ENCODE data around the gene PIAS1. TPM values are rescaled to one million over a fixed set of nuclear protein-coding genes. Genes with fewer than 3 reads are reported as not detected.
"Not testable (repeated sequence)": the region's sequence is repeated elsewhere in the genome, so short reads cannot be mapped to it uniquely, and the experiment has no call there.

The PIAS1 gene
- total RNA-seq, 3 donors from 2014 or later = 16.5 to 20.9 (median 16.7) TPM

GRCh38 chr15:68229386-68230156, 175.5 kb downstream of the PIAS1 start, which contains the start of gene CLN6:
Gene CLN6, minus strand, starts transcription at chr15:68229728. Its CDS starts 144 bp downstream, at chr15:68229584.
- H3K9me3 Mint-ChIP-seq = no peaks in the 10 kb centered on the region
- no peaks in the 10 kb centered on the region for H3K27me3 Mint-ChIP-seq (ENCODE audit: low read depth)
- peak within 1 kb of the TSS; percentile 95 for H3K4me3 Mint-ChIP-seq
- DNase-seq (peak; percentile 85), ATAC-seq (peak; percentile 88 to 90)
- no peaks in the 10 kb centered on the region for H3K36me3 Mint-ChIP-seq (ENCODE audit: insufficient read depth)
- peaks cover 34% of the 10 kb centered on the region for H3K4me1 Mint-ChIP-seq (ENCODE audit: low read depth)

- Mint-ChIP-seq H3K27me3 (ENCODE audit: low read depth) (no peaks in the 10 kb centered on the region), H3K36me3 (ENCODE audit: insufficient read depth) (no peaks in the 10 kb centered on the region), H3K4me1 (ENCODE audit: low read depth) (peaks cover 27% of the 10 kb centered on the region), H3K4me3 (peak overlapping the region; percentile 93), H3K9me3 (no peaks in the 10 kb centered on the region)
- DNase-seq = no peak
- no peak for ATAC-seq
Measured at GRCh38 chr15:68230157-68231100, 176.3 kb downstream of the PIAS1 start.

DNA sequence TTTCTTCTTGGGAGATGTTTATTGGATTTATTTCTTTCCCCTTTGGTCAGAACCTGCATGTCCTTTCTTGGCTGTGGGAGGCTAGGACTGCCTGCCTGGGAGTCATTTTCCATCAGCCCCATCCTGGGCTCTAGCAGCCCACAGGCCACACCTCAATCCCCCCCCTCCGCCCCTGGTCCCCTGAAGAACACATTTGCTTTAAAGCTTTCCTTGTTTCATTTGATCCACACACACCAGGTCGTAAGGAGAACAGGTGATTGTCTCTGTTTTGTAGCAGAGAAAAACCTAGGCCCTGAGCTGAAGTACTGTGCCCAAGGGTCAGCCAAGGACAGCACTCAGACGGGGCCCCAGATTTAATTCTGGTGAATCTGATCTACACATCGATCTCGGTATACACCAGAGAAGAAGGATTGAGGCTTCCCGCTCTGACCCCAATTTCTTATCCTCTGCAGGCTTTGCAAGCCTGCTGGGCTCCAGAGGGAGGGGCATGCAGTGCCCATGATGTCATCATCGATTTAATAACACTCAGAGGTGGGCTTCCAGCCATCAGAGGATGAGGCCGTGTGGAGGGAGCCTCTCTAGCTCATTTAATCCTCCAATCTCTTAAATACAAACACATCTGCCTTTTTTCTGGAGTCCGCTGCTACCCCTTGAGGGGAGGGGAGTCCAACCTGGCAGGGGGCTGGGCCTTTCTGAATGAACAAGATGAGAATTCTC, 177.1 kb downstream of the PIAS1 start:
- DNase-seq (no peak), ATAC-seq (no peak)
- H3K9me3 Mint-ChIP-seq = no peaks in the 10 kb centered on the region
- peaks cover 27% of the 10 kb centered on the region for H3K4me1 Mint-ChIP-seq (ENCODE audit: low read depth)
- no peaks in the 10 kb centered on the region for H3K27me3 Mint-ChIP-seq (ENCODE audit: low read depth)
- no peaks in the 10 kb centered on the region for H3K36me3 Mint-ChIP-seq (ENCODE audit: insufficient read depth)
- peak overlapping the region; percentile 93 for H3K4me3 Mint-ChIP-seq

- no peaks in the 10 kb centered on the region for H3K9me3 Mint-ChIP-seq
- ATAC-seq = no peak
- no peak overlapping the region for H3K4me3 Mint-ChIP-seq
- DNase-seq = no peak
- peaks cover 22% of the 10 kb centered on the region for H3K4me1 Mint-ChIP-seq (ENCODE audit: low read depth)
- no peaks in the 10 kb centered on the region for H3K36me3 Mint-ChIP-seq (ENCODE audit: insufficient read depth)
- H3K27me3 Mint-ChIP-seq (ENCODE audit: low read depth) = no peaks in the 10 kb centered on the region
Measured at GRCh38 chr15:68232449-68232848, 178.3 kb downstream of the PIAS1 start.

DNA sequence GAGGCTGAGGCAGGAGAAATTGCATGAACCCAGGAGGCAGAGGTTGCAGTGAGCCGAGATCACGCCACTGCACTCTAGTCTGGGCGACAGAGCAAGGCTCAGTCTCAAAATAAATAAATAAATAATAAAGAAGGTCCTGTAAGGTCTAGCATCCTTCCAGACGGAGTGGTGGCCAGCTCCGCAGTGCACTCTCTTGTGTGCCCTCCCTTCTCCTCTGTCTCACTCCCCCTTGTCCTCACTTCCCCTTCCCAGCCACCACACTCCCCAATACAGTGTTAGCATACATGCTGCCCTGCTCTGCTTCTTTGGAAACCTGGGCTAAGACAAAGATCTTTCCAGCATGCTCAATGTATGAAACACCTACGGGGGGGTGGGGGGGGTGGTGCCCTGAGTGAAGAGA, 178.8 kb downstream of the PIAS1 start:
- Mint-ChIP-seq H3K9me3 (no peaks in the 10 kb centered on the region), H3K27me3 (ENCODE audit: low read depth) (no peaks in the 10 kb centered on the region), H3K36me3 (ENCODE audit: insufficient read depth) (no peaks in the 10 kb centered on the region), H3K4me1 (ENCODE audit: low read depth) (peaks cover 17% of the 10 kb centered on the region), H3K4me3 (no peak overlapping the region)
- no peak for DNase-seq
- ATAC-seq = no peak

- Mint-ChIP-seq H3K4me3 (no peak overlapping the region), H3K36me3 (ENCODE audit: insufficient read depth) (no peaks in the 10 kb centered on the region), H3K4me1 (ENCODE audit: low read depth) (peaks cover 9% of the 10 kb centered on the region), H3K27me3 (ENCODE audit: low read depth) (no peaks in the 10 kb centered on the region), H3K9me3 (no peaks in the 10 kb centered on the region)
- ATAC-seq (no peak), DNase-seq (no peak)
Measured at GRCh38 chr15:68234060-68234459, 179.9 kb downstream of the PIAS1 start.

GRCh38 chr15:68234520-68234919, 180.4 kb downstream of the PIAS1 start:
- DNase-seq; H3K4me1 Mint-ChIP-seq (ENCODE audit: low read depth); H3K9me3 Mint-ChIP-seq; H3K36me3 Mint-ChIP-seq (ENCODE audit: insufficient read depth); H3K27me3 Mint-ChIP-seq (ENCODE audit: low read depth); ATAC-seq; H3K4me3 Mint-ChIP-seq: not testable (repeated sequence)

DNA sequence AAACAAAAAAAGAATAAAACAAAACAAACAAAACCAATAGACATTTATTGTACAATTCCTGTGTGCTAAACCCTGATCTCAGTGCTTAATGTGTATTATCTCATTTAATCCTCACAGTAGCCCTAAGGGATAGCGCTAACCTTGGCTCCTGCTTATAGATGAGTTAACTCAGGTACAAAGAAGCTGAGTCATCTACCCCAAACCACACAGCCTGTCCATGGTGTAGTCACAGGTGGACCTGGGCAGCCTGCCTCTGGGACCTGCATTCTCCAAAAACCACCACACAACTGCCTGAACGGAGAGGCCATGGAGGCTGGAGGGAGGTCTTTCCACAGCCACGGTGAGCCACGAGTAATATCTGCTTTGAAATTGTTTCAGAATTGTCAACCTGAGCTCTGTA, 180.9 kb downstream of the PIAS1 start:
- Mint-ChIP-seq H3K9me3 (no peaks in the 10 kb centered on the region), H3K4me1 (ENCODE audit: low read depth) (peaks cover 5% of the 10 kb centered on the region), H3K27me3 (ENCODE audit: low read depth) (no peaks in the 10 kb centered on the region), H3K36me3 (ENCODE audit: insufficient read depth) (no peaks in the 10 kb centered on the region), H3K4me3 (no peak overlapping the region)
- ATAC-seq = no peak
- DNase-seq = no peak

DNA sequence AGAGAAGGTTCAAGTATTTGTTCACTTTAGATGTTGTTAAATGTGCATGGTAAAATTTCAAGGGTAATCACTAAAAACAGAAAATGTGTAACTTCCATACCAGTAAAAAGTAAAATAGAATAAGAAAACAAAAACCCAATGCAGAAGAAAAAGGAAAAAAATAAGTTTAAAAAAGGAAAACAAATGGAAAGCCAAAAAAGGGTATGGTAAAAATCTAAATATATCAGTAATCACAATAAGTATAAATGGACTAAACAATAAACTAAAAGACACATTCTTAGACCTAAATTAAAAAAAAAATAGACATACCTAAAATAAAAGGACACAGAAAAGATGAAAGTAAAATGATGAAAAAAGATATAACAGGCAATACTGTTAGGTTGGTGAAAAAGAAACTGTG, 184.9 kb downstream of the PIAS1 start:
- ATAC-seq = no peak
- peaks cover 16% of the 10 kb centered on the region for H3K9me3 Mint-ChIP-seq
- H3K4me1 Mint-ChIP-seq (ENCODE audit: low read depth) = no peaks in the 10 kb centered on the region
- H3K36me3 Mint-ChIP-seq (ENCODE audit: insufficient read depth) = no peaks in the 10 kb centered on the region
- H3K4me3 Mint-ChIP-seq = no peak overlapping the region
- DNase-seq = no peak
- no peaks in the 10 kb centered on the region for H3K27me3 Mint-ChIP-seq (ENCODE audit: low read depth)

DNA sequence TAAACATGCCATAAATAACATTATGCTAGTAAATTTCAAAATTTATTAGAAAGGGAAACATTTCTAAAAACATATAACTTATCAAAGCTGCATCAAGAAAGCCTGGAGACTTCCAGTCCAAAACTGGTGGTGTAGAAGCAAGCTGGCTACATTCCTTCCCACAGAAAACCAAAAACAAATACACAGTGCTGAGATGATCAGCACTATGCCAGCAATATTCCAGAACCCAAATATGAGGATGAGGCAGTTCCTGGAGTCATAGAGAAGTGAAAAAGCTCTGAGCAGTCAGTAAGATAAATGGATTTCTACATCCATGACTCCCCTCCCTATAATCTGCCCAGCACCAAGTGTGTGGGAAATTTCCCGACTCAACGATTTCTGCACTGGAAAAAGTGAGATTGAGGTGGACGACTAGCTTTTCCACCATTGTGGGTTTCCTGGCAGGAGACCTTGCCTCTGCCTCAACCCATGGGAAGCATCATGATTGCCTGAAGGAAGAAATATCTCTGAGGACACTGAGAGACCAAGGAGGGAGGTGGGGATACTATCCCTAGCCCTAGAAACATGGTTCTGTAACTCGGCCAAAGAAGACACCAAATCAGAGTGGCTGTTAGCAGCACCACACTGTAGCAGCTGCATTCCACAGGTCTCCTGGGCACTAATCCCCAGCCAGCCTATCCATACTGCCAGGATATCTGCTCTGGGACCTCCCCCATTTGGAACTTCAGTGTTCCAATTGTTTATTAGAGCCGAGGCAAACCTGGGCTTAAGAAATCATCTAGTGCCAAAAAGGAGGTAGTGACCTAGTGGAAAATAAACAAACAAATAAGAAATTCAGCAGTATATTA, 187.2 kb downstream of the PIAS1 start:
- ATAC-seq = no peak
- no peak overlapping the region for H3K4me3 Mint-ChIP-seq
- peaks cover 5% of the 10 kb centered on the region for H3K27me3 Mint-ChIP-seq (ENCODE audit: low read depth)
- H3K36me3 Mint-ChIP-seq (ENCODE audit: insufficient read depth) = no peaks in the 10 kb centered on the region
- H3K9me3 Mint-ChIP-seq = peaks cover 24% of the 10 kb centered on the region
- no peaks in the 10 kb centered on the region for H3K4me1 Mint-ChIP-seq (ENCODE audit: low read depth)
- DNase-seq = no peak

Other genes starting within 250 kb of the PIAS1 start
- gene SKOR1, start 228.8 kb upstream of the PIAS1 start, total RNA-seq = under 1 TPM; 0.15 to 0.34 (median 0.33) TPM
- not detected for gene RNU6-1, start 214.3 kb upstream of the PIAS1 start, total RNA-seq
- gene CALML4, start 151.0 kb downstream of the PIAS1 start, total RNA-seq = 1 to 10 TPM; 4.0 to 5.5 (median 4.8) TPM
- gene CLN6, start 175.4 kb downstream of the PIAS1 start, total RNA-seq = 10 to 100 TPM; 82.6 to 94.4 (median 91.3) TPM
- gene FEM1B, start 223.4 kb downstream of the PIAS1 start, total RNA-seq = 10 to 100 TPM; 30.9 to 37.0 (median 31.7) TPM

All from activated T-cell treated with anti-CD3 and anti-CD28 coated beads, Interleukin-2, amount 50 U/mL, for 4 hours (primary cell).